ENCODE results near the gene TPRN.

Gene TPRN

DNA sequence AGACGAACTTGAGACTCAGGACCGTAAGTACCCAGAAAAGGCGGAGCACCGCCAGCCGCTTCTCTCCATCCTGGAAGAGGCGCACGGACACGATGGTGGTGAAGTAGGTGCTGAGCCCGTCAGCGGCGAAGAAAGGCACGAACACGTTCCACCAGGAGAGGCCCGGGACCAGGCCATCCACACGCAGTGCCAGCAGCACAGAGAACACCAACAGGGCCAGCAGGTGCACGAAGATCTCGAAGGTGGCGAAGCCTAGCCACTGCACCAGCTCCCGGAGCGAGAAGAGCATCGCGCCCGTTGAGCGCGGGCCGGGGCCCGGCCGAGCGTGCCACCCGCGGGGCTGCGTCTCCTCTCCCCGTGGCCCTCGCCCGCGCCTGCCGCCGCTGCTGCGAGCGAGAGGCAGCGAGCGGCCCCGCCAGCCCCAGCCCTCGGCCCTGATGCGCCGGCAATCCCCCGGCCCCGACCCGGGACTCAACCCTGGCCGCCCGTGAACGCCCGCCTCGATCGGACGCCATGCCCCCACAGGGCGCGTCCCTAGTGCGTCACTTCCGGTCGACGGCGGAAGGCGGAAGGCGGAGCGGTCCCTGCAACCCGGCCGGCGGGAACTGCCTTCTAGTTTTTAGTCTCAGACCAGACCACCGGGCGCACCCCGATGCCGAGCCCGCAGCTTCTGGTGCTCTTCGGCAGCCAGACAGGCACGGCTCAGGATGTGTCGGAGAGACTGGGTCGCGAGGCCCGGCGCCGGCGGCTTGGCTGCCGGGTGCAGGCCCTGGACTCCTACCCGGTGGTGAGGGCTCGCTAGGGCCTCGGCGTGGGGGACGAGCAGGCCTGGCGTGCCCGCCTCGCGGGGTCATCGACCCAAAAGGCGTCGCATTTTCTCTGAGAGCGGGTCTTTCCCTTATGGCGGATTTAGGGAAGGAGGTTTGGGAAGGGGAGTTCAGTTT, 4.9 kb upstream of the TPRN start, which contains the start of the genes NDOR1 and TMEM203:
NDOR1 (plus strand) TSS at position 575 of the 944 bp plus-strand sequence; CDS start at position 653, 78 bp downstream.
TMEM203 (minus strand) TSS at position 523 of the 944 bp plus-strand sequence; CDS start at position 289, 234 bp downstream.
- DNase-seq, result peak; percentile 98

DNA sequence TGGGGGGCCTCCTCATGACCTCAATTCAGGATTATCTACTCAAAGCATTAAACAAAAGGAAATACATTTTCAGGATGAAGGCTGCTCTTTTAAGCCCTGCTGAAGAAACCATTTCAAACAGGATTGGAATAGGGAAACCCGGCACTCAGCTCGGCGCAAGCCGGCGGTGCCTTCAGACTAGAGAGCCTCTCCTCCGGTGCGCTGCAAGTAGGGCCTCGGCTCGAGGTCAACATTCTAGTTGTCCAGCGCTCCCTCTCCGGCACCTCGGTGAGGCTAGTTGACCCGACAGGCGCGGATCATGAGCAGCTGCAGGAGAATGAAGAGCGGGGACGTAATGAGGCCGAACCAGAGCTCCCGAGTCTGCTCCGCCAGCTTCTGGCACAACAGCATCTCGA, 4.2 kb upstream of the TPRN start:
- DNase-seq, result no peak

DNA sequence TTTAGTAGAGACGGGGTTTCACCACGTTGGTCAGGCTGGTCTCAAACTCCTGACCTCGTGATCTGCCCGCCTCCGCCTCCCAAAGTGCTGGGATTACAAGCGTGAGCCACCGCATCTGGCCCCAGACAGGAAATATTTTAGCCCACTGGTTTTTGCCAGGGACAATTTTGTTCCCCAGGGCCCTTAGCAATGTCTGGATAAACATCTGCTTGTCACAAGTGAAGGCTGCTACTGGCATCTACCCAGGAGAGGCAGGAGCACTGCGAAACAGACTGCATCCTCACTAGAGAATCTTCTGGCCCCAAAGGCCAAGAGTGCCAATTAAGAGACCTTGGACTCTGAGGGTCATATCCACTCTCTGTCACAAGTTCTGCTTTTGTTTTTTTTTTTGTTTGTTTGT, 2.4 kb upstream of the TPRN start:
- DNase-seq, result no peak

DNA sequence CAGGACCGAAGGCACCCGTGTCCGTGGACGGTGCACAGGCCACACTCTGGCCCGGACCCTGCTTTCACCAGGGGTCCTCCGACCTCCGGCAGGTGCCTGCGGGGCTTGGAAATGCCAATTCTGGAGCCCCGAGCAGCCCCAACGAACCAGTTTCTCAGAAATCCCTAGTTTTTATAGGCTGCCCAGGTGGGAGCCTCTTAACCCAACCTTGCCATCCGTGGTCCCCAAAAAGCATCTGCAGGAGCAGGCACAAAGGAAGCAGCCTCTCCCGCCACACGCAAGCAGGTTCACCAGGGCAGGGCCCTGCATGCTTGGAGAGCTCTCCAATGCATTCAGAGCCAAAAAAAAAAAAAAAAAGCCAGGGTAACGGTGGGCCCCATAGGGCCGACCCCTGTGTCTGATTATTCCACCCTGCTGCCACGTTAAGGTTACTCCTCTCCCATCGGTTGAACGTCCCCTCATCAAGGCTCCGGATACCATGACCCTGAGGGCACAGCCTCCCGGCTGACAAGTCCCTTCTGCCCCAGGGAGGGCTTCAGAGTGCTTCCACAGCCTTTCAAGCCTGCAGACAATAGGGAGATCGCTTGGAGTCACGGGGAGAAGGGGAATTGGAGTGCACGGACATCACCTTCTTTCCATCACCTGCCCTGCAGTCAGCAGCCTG, 796 bp upstream of the TPRN start:
- no peak for DNase-seq

DNA sequence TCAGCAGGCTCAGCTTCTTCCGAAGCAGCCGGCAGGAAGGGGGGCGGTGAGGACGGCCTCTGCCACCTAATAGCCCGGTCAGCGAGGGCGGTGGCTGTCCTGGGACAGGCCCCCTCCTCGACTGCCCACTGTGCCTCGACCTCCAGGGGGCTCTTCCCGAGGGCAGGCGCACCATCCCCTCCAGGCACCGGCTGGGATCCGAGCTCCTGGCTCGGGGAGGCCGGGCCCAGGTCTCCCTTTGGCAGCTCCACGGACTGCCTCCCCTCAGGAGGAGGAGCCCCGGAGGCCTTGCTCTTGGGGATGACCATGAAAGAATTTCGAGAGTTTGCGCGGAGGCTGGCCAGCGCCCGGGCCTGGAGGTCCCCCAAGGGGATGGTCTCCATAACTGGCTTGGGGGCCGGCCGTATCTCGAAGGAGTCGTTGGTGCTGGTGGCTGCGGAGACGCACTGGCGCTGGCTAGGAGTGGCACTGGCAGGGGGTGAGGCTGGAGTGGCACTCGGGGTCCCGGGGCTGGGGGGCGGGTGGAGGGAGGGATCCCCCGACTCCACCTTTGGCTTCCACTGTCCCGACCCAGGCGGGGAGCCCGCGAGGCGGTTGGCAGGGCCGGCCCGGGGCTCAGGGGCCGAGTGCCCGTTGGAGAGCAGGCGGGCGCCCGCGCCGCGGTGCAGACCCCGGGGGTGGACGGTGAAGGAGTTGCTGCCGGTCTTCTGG, 975 bp downstream of the TPRN start:
- no peak for DNase-seq

DNA sequence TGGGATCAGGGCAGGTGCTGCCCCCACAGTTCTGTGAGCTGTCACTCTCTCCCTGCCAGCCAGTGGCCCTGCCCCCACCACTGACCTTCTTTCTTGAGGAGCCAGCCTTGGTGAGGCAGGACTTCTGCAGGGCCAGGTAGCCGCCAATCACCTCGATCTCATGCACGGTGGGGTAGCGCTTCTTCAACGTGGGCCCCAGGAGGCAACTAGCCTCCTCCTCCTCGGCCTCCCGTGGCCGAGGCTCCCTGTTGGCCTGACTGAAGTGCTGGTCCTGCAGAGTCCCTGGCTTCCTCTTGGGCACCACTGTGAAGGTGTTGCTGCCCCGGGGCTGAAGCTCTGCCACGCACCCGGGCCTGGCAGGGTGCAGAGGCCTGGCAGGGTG, 1.6 kb downstream of the TPRN start:
- DNase-seq, result no peak

DNA sequence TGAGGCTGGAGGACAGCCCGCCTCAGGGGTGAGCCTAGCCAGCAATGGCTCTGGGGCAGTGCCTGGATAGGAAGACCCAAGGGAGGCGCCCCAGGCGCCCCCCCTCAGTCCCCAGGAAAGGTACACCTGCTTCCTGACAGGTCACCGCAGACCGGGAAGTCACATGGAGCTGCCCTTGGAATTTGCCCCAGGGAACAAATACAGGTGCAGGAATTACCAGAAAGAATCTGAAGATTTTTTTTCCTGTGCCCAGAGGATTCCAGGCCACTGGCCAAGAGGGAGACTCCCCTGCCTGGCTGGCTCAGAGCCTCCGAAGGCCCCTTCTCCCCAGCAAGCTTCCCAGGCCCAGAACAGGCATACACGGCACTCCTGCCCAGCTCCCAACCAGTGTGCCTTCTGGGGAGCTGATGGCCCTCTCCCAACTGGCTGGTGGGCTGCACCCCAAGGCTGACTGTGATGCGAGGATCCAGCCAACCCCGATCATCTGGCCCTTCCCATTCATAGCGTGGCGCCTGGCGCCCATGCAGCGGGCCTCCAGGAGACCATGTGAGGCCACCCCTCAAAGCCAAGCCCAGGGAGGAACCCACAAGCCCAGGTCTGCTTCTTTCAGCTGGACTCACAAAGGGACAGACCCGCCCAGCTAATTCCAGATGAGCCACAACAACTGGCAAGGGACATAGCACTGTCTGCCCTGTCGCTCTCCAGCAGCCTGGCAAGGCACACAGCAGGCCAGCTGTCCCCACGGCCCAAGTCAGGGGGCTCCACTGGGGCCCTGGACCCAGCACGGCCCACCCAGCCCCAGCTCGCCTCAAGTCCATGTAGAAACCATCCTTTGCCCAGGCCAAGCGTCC, 2.3 kb downstream of the TPRN start:
- no peak for DNase-seq

DNA sequence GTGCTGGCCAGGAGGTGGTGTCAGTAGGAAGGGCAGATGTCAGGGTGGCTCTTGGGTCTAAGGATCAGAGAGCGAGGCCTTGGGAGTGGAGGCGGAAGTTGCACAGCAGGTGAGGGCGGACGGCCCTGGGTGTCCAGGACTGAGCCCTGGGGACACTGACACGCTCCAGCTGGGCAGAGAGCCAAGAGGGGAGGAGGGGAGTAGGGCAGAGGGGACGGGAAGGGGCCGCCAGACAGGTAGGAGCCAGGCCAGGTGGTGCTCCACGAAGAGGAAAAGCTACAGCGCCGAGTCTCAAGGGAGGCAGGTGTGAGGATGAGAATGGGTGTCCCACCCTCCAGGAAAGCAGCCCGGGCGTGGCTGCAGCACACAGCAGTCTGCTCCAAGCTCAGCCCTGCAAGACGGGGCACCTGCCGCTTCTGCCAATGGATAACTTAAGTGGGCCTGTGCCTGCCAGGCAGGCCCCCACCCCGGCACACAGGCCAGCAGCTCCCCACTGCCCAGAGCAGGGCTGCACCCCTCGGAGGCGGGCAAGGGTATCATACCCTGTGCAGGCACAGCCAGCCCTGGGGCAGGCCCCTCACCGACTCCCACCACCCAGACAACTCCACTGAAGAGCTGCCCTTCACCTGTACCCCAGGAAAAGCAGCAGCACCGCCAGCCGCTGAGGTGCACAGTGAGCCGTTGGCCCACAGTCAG, 4.9 kb downstream of the TPRN start:
- DNase-seq, result no peak

DNA sequence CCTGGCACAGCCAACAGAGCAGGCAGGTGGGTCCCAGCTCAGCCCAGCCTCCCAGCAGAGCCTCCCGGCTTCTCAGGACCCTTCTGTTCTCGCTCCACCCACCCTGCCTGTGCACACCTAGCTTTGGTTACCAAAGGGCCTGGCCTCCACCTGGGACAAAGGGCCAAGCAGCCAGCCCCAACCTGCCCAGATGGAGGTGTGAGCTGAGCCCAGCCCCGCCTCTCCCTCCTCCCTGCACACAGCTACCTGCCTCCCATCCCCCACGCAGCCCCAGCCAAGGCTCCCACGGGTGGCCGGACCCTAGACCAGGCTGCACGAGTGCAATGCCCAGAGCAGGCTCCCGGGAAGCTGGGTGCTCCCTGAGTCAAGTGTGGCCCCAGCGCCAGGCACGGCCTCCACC, 5.6 kb downstream of the TPRN start:
- DNase-seq, result no peak

DNA sequence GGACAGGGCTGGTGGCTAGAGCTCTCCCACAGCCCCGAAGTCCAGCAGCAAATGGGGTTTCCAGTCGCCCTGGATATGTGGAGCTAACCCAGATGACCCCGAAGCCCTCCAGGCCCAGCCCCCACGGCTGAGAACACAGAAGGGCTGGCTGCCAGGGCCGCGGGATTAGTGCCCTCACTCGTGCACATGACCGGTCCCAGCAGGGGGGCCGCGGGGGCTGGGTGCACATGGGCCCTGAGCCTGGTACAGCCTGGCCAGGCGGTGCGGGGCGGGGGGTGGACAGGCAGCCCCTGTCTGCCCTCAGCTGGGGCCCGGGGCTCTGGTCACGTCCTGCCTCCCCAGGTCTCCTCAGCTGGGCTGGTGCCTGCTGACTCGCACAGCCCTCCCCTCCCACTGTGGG, 6.2 kb downstream of the TPRN start:
- DNase-seq, result no peak

DNA sequence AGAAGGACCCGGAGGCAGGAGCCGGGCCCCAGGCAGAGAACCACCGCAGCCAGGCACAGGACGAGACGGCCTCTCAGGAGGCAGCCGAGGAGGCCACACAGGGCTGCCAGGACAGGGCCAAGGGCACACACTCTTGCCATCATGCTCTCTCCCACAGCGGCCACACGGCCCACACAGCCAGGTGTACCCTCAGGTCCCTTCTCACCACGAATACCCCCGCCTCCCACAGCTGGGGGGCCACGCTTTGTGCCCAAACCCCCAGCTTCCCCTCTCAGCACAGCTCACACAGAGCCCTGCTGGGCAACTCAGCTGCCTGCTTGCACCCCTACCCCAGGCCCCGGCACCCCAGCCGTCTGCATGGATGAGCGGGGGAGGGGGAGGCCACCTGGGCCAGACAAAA, 6.8 kb downstream of the TPRN start:
- no peak for DNase-seq

DNA sequence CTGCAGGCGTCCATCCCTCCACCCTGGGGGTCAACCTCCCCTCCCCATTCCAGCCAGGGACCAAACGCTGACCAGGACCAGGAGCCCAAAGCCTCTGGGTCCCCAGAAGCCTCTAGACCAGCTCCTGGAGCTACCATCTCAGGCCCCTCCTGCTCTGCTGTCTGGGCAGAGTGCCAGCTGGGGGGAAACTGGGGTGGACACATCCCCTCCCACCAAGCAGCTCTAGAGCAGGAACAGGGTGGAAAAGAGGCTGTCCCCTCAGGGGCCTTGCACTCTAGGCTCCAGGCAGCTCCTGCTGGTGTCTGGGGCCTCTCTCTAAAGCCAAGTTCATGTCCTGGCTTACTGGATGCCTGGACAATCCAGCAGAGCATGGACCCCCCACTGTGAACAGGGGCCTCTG, 7.7 kb downstream of the TPRN start:
- DNase-seq, result no peak

DNA sequence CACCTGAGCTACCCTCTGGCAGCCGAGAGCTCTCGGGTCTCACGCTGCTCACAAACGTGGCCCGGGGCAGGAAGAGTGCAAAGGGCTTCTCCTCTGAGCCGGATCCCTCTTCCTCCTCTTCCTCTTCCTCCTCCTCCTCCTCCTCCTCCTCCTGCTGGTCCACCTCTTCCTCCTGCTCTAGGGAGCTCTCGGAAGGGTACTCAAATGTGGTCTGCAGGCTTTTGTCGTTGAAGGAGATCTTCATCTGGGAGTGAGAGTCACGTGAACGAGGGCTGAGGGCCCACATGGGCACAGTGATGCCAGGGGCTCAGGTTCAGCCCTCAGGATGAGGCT, 8.1 kb downstream of the TPRN start:
- no peak for DNase-seq

DNA sequence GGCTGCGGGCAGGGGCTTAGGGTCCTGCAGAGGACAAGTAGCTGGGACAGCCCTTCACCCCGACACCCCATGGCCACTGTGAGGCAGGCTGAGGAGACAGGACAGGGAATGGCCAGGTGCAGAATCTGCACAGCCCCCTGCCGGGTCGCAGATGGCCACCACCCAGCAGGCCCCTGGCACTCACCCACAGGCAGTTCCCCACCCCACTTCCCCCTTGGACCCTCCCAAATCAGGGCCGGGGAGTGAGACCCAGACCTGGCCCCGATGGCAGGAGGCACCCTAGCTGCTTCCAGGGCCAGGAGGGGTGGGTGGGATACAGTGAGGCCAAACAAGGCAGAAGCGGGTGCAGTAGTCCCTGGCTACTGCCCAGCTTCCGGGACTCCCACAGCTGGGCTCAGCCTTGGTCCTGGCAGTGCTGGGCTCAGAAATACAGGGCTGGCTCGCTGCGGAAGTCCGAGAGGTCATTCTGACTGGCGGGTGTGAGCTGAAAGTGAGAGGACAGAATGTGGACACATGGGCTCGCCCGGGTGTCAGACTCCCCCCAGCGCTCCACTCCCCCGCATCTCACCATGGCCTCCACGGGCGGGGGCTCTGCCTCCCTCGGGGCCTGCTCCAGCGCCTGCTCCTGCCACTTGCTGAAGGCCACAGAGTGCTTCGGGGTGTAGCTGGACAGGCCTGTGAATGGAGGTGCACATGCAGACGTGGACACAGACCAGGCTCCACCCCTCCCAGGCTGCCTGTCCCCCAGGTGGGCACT, 8.7 kb downstream of the TPRN start:
- no peak for DNase-seq

DNA sequence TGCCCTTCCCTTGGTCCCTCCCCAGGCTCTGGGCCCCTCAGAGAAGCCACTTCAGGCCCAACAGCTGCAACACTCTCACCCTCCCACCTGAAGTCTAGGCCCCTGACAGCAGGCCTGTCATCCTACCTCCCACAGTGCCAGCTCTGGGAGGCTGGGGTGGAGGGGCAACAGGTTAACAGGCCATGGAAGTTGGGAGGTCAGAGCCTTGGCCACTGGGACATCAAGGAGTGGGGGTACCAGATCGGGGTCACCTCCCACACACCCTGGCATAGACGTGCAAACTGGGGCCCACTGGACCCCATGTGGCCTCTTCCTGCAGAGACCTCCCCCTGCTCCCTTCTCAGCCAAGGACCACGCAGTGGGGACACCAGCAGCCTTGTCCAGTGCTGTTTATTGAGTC, 9.3 kb downstream of the TPRN start:
- no peak for DNase-seq

DNA sequence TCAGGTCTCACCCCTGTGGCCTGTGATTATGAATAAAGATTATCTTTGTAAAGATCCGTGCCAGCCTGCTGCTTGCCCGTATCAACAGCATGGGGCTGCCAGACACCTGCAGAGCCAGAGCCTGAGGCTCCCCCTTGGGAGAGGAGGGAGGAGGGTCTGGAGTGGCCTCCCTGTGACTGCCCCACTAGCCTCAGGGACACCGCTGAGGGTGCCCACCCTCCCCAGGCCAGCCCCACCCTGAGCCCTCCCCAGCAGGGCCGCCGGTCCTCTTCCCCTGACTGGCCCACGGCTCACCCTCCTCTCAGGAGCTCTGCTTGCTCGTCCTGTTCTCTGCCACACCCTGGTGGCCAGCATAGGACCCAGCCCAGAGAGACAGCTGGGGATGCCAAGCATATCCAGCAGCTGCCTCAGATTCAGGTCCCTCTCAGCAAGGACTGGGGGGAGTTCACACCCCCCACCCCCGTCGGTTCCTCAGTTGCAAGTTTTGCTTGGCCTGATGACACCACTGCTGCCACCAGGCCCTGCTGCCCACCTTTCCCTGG, 10.2 kb downstream of the TPRN start:
- no peak for DNase-seq

DNA sequence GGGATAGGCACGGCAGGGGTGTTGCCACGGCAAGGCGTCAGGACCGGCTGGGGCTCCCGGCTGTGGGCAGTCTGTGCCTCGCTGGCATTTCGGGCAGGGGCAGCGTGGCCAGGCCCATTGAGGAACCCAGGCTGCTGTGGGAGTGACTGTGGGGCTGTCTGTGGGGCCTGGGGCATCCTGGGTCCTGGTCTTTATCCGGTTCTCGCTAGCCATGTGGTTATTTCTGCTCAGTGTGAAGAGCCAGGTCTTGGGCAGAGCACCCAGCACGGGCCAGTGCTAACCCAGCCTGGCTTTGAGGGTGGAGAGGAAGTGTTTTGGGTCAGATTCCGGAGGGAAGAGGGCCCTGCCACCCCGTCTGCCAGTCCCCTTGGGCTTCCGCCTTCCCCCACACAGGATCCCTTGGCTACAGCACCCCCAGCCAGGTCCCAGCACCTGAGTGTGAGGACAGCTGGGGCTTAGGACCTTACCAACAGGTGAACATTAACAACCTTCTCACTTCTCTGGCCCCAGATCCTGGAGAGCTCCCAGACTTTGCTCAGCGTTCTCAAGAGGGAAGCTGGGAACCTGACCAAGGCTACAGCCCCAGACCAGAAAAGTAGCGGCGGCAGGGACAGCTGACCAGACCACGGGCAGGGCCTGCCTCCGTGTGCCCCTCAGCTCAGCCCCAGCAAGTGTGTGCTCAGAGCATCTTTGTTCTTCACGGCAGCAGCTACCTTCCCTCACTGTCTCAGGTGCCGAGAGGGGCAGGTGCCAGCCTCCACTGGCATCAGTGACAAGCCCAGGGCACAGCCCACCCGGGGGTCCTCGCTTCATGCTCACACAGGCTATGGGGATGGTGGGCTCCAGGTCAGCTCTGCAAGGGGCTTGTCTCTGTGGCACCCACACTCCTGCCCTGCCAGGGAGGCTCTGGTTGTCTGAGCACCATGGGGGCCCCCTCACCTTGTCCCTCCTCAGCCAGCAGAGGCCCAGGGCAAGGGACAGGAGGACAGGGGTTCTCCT, 10.9 kb downstream of the TPRN start:
- no peak for DNase-seq

DNA sequence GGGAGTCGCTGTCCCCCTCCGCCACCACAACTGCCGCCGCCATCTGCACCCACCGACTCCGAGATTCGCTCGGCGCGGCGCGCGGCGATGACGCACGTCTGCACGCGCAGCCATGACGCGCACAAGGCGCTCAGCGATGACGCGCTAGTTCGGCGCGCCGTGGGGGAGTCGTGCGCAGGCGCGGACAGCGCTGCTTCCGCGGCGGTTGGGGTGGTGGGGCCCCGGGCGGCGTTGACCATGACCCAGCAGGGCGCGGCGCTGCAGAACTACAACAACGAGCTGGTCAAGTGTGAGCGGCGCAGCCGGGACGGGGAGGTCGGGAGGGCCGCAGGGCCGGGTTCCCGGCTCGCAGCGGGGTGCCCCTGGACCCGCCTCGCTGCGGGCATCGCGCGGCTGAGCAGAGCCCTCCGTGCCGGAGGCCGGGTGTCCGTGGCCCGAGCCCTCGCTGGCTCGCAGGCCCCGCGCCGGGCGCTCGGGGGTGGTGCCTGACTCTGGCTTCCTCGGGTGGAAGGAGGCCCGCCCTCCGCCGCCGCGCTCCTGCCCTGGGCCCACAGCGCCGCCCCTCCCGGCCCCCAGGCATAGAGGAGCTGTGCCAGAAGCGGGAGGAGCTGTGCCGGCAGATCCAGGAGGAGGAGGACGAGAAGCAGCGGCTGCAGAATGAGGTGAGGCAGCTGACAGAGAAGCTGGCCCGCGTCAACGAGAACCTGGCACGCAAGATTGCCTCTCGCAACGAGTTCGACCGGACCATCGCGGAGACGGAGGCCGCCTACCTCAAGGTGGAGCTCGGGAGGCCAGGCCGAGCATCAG, 11.8 kb downstream of the TPRN start, which contains the start of the genes ANAPC2 and SSNA1:
ANAPC2 (minus strand) TSS at position 71 of the 807 bp plus-strand sequence; CDS start at position 43, 28 bp downstream.
SSNA1 (plus strand) TSS at position 187 of the 807 bp plus-strand sequence; CDS start at position 238, 51 bp downstream.
- DNase-seq, result peak; percentile 97
